IMR-90 (cell line): ENCODE results near the gene ENHO.

Experiments
- CEBPB ChIP-seq: IDR thresholded peaks from 2 replicates; pipeline ENCODE4 v1.6.1; 2012; ENCODE audit warnings: low read depth, low read length, improper control_type of control experiment
- CHD1 ChIP-seq: IDR thresholded peaks from 2 replicates; pipeline ENCODE4 v1.6.1; 2012; ENCODE audit warnings: low read depth, low read length, improper control_type of control experiment
- CTCF ChIP-seq: conservative IDR thresholded peaks from 2 replicates; pipeline ENCODE4 v1.5.1; 2012; ENCODE audit warnings: mild to moderate bottlenecking, low read depth, low read length, improper control_type of control experiment
- FOS ChIP-seq: fragments of 150-350 bp; IDR thresholded peaks from 2 replicates; pipeline ENCODE4 v1.6.1; 2016; ENCODE audit warnings: low read depth, low read length
- MAFK ChIP-seq: IDR thresholded peaks from 2 replicates; pipeline ENCODE4 v1.6.1; 2012; ENCODE audit warnings: low read depth, low read length, improper control_type of control experiment
- MAZ ChIP-seq: IDR thresholded peaks from 2 replicates; pipeline ENCODE4 v1.6.1; 2012; ENCODE audit warnings: low read depth, mild to moderate bottlenecking, low read length, improper control_type of control experiment, moderate library complexity, borderline replicate concordance
- MXI1 ChIP-seq: IDR thresholded peaks from 2 replicates; pipeline ENCODE4 v1.6.1; 2012; ENCODE audit warnings: low read depth, mild to moderate bottlenecking, low read length, moderate library complexity, borderline replicate concordance
- NFE2L2 ChIP-seq: fragments of 150-350 bp; IDR thresholded peaks from 2 replicates; pipeline ENCODE4 v1.6.1; 2016; ENCODE audit warnings: low read depth, mild to moderate bottlenecking, low read length
- POLR2A ChIP-seq: IDR thresholded peaks from 2 replicates; pipeline ENCODE4 v1.6.1; 2012; ENCODE audit warnings: mild to moderate bottlenecking, low read depth, low read length
- RAD21 ChIP-seq: IDR thresholded peaks from 2 replicates; pipeline ENCODE4 v1.6.1; 2012; ENCODE audit warnings: low read length, improper control_type of control experiment
- RFX5 ChIP-seq: IDR thresholded peaks from 2 replicates; pipeline ENCODE4 v1.8.0; 2012; ENCODE audit warnings: low read depth, mild to moderate bottlenecking, low read length, moderate library complexity
- SMC3 ChIP-seq: fragments of 150-350 bp; IDR thresholded peaks from 2 replicates; pipeline ENCODE4 v1.6.1; 2016; ENCODE audit warnings: low read depth, mild to moderate bottlenecking, antibody characterized with exemption, low read length, moderate library complexity
- USF2 ChIP-seq: fragments of 150-350 bp; IDR thresholded peaks from 2 replicates; pipeline ENCODE4 v1.6.1; 2017; ENCODE audit warnings: mild to moderate bottlenecking, antibody characterized with exemption, low read length, low read depth

- TF ChIP-seq MAZ, result no peak
- no peak for TF ChIP-seq CEBPB
- no peak for TF ChIP-seq USF2
- TF ChIP-seq POLR2A, result no peak
- no peak for TF ChIP-seq CTCF
- no peak for TF ChIP-seq MAFK
- TF ChIP-seq RFX5, result no peak
- TF ChIP-seq RAD21, result no peak
- no peak for TF ChIP-seq SMC3
- TF ChIP-seq FOS, result no peak
- no peak for TF ChIP-seq CHD1
- no peak for TF ChIP-seq MXI1
- no peak for TF ChIP-seq NFE2L2
Observed at GRCh38 chr9:34570376-34570775, 47.6 kb upstream of the ENHO start.
